ENCODE results near the gene SLC26A2. TPM values are rescaled to one million over a fixed set of nuclear protein-coding genes. Genes with fewer than 3 reads are reported as not detected.
"Not testable (repeated sequence)": the region's sequence is repeated elsewhere in the genome, so short reads cannot be mapped to it uniquely, and the experiment has no call there.

The SLC26A2 gene
- total RNA-seq, 2 donors from 2014 or later, result 16.9 to 32.0 TPM

DNA sequence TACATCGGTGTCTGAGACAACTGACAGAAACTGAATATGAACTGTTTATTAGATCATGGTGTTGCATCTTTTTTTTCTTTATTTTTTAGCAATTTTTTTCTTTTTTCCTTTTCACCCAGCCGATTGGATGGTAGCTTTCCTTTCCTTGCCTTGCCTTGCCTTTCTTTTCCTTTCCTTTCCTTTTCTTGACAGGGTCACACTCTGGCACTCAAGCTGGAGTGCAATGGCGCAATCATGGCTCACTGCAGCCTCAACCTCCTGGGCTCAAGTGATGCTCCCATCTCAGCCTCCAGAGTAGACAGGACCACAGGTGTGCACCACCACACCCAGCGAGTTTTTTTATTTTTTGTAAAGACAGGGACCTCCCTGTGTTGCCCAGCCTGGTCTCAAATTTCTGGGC, 18.8 kb upstream of the SLC26A2 start:
- H3K27me3 ChIP-seq (replicated peaks; ENCODE audit: insufficient read depth), result no peaks in the 10 kb centered on the region
- TF ChIP-seq CTCF (IDR thresholded peaks at IDR 0.05), result no peak
- ATAC-seq (ENCODE audit: insufficient number of reproducible peaks, low FRiP score, low read depth) (no peak), DNase-seq (ENCODE audit: low spot score) (no peak)
- H3K4me3 ChIP-seq, result no peak overlapping the region
- H3K9me3 ChIP-seq, result no peaks in the 10 kb centered on the region
- peaks cover 22 to 32% of the 10 kb centered on the region in 2 donors for H3K4me1 ChIP-seq (ENCODE audit: control insufficient read depth in 1 of 2, low read depth in 2 of 2)
- H3K36me3 ChIP-seq, result no peaks in the 10 kb centered on the region
- H3K27ac ChIP-seq, result no peak overlapping the region

DNA sequence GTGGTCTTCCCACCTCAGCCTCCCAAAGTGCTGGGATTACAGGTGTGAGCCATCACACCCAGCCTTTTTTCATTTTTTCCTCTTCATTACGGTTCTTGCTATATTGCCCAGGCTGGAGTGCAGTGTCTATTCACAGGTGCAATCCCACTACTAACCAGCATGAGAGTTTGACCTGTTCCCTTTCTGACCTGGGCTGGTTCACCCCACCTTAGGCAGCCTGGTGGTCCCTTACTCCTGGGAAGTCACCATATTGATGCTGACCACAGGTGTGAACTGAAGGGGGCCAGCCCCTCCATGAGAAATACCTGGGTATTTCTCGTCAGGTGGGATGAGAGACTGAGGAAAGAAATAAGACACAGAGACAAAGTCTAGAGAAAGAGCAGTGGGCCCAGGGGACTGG, 18.4 kb upstream of the SLC26A2 start:
- DNase-seq (ENCODE audit: low spot score), result no peak
- Histone ChIP-seq H3K27ac (no peak overlapping the region), H3K27me3 (replicated peaks; ENCODE audit: insufficient read depth) (no peaks in the 10 kb centered on the region), H3K36me3 (no peaks in the 10 kb centered on the region), H3K9me3 (no peaks in the 10 kb centered on the region), H3K4me1 (ENCODE audit: control insufficient read depth in 1 of 2, low read depth in 2 of 2) (peaks cover 22 to 29% of the 10 kb centered on the region in 2 donors), H3K4me3 (no peak overlapping the region)
- no peak for TF ChIP-seq CTCF (IDR thresholded peaks at IDR 0.05)
- ATAC-seq (ENCODE audit: insufficient number of reproducible peaks, low FRiP score, low read depth), result no peak

DNA sequence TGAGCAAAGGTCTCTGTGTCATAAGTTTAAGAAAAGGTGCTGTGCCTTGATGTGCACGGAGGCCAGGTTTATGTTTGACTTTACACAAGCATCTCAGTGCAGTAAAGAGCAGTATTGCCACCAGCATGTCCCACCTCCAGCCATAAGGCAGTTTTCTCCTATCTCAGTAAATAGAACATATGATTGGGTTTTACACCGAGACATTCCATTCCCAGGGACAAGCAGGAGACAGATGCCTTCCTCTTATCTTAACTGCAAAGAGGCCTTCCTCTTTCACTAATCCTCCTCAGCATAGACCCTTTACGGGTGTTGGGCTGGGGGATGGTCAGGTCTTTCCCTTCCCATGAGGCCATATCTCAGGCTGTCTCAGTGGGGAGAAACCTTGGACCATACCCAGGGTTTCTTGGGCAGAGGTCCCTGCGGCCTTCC, 17.8 kb upstream of the SLC26A2 start:
- not testable (repeated sequence) for H3K27ac ChIP-seq; H3K27me3 ChIP-seq (replicated peaks; ENCODE audit: insufficient read depth); ATAC-seq (ENCODE audit: insufficient number of reproducible peaks, low FRiP score, low read depth); H3K36me3 ChIP-seq; DNase-seq (ENCODE audit: low spot score); H3K9me3 ChIP-seq; H3K4me3 ChIP-seq
- H3K4me1 ChIP-seq (ENCODE audit: control insufficient read depth in 1 of 2, low read depth in 2 of 2), result peaks cover 22 to 25% of the 10 kb centered on the region in 2 donors

DNA sequence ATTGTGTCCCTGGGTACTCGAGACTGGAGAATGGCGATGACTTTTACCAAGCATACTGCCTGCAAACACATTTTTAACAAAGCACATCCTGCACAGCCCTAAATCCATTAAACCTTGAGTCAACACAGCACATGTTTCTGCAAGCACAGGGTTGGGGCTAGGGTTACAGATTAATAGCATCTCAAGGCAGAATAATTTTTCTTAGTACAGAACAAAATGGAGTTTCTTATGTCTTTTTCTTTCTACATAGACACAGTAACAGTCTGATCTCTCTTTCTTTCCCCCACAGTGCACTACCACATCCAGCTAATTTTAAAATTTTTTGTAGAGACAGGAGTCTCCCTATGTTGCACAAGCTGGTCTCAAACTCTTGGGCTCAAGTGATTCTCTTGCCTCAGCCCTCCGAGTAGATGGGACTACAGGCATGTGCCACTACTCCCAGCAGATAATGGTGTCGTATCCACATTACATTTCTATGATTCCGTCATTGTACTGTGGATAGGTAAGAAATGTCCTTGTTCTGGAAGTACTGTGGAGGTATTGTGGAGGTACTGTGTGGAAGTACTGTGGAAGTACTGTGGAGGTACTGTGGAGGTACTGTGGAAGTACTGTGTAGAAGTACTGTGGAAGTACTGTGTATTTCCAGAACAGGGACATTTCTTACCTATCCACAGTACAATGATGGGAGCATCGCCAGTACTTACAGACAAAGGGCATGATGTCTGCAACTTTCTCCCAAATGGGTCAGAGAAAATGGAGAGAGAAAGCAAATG, 17.2 kb upstream of the SLC26A2 start:
- H3K27ac ChIP-seq; H3K4me3 ChIP-seq; ATAC-seq (ENCODE audit: insufficient number of reproducible peaks, low FRiP score, low read depth); H3K27me3 ChIP-seq (replicated peaks; ENCODE audit: insufficient read depth); H3K9me3 ChIP-seq; DNase-seq (ENCODE audit: low spot score); H3K36me3 ChIP-seq: not testable (repeated sequence)
- H3K4me1 ChIP-seq (ENCODE audit: control insufficient read depth in 1 of 2, low read depth in 2 of 2), result peaks cover 19% of the 10 kb centered on the region in 2 donors

GRCh38 chr5:149944666-149945065, 15.9 kb upstream of the SLC26A2 start, which contains the start of gene PDE6A:
PDE6A (minus strand) TSS chr5:149944793; CDS start chr5:149944673, 120 bp downstream.
- no peak for TF ChIP-seq CTCF (IDR thresholded peaks at IDR 0.05)
- ATAC-seq (ENCODE audit: insufficient number of reproducible peaks, low FRiP score, low read depth) (no peak), DNase-seq (ENCODE audit: low spot score) (no peak)
- no peaks in the 10 kb centered on the region for H3K27me3 ChIP-seq (replicated peaks; ENCODE audit: insufficient read depth)
- no peaks in the 10 kb centered on the region for H3K9me3 ChIP-seq
- no peak within 1 kb of the TSS for H3K27ac ChIP-seq
- no peaks in the 10 kb centered on the region for H3K36me3 ChIP-seq
- peaks cover 6% of the 10 kb centered on the region in 2 donors for H3K4me1 ChIP-seq (ENCODE audit: control insufficient read depth in 1 of 2, low read depth in 2 of 2)
- no peak within 1 kb of the TSS for H3K4me3 ChIP-seq

DNA sequence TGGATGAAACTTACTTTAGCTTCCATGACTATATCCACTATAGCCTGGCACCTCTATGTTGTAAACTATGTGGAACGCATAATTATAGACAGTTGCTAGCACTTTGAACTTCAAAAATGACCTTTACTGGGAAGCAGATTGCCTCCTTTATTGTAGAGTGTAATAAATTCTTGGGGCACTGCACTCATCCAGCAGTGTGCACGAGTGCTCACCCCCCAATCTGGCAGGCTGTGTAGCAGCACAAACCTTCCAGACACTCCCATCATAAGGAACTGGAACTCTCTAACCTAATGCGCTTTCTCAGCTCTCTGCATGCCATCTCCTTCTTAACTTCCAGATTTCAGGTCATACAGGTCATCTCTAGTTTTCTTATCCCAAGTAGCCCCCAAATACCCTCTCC, 14.4 kb upstream of the SLC26A2 start:
- Histone ChIP-seq H3K27ac (no peak overlapping the region), H3K9me3 (no peaks in the 10 kb centered on the region), H3K36me3 (no peaks in the 10 kb centered on the region), H3K4me3 (no peak overlapping the region), H3K4me1 (ENCODE audit: control insufficient read depth in 1 of 2, low read depth in 2 of 2) (no peaks in the 10 kb centered on the region), H3K27me3 (replicated peaks; ENCODE audit: insufficient read depth) (no peaks in the 10 kb centered on the region)
- no peak for ATAC-seq (ENCODE audit: insufficient number of reproducible peaks, low FRiP score, low read depth)
- TF ChIP-seq CTCF (IDR thresholded peaks at IDR 0.05), result no peak
- DNase-seq (ENCODE audit: low spot score), result no peak

All from thoracic aorta (tissue), 2 donors.